ENCODE results near the gene KLRD1. TPM values are rescaled to one million over a fixed set of nuclear protein-coding genes. Genes with fewer than 3 reads are reported as not detected.

The KLRD1 gene
- total RNA-seq (ENCODE audit: low replicate concordance), result 0.48 TPM in 1 of 2 replicates, not detected in the other
- long read RNA-seq, result 0 reads

- DNase-seq (ENCODE audit: extremely low spot score, unreplicated experiment), result no peak
- H3K36me3 Mint-ChIP-seq, result no peaks in the 10 kb centered on the region
- no peak for TF ChIP-seq CTCF (conservative IDR thresholded peaks at IDR 0.05)
- H3K4me3 Mint-ChIP-seq, result no peak within 1 kb of the TSS
- H3K27ac Mint-ChIP-seq, result no peak within 1 kb of the TSS
- no peaks in the 10 kb centered on the region for H3K27me3 Mint-ChIP-seq
- peaks cover 5% of the 10 kb centered on the region for H3K9me3 Mint-ChIP-seq
- no peaks in the 10 kb centered on the region for H3K4me1 Mint-ChIP-seq (ENCODE audit: unreplicated experiment)
These were observed at the start of gene KLRD1 for GRCh38 chr12:10307630-10308029. Gene KLRD1, plus strand, starts transcription at chr12:10307870. Its CDS starts 208 bp downstream, at chr12:10308078.

GRCh38 chr12:10260927-10261326, 46.7 kb upstream of the KLRD1 start:
- Mint-ChIP-seq H3K9me3 (no peaks in the 10 kb centered on the region), H3K4me3 (no peak overlapping the region), H3K27ac (no peak overlapping the region), H3K4me1 (ENCODE audit: unreplicated experiment) (no peaks in the 10 kb centered on the region), H3K27me3 (no peaks in the 10 kb centered on the region), H3K36me3 (no peaks in the 10 kb centered on the region)
- DNase-seq (ENCODE audit: extremely low spot score, unreplicated experiment), result no peak
- no peak for TF ChIP-seq CTCF (conservative IDR thresholded peaks at IDR 0.05)

GRCh38 chr12:10268037-10268436, 39.6 kb upstream of the KLRD1 start:
- Mint-ChIP-seq H3K9me3 (no peaks in the 10 kb centered on the region), H3K27ac (no peak overlapping the region), H3K4me1 (ENCODE audit: unreplicated experiment) (no peaks in the 10 kb centered on the region), H3K4me3 (no peak overlapping the region), H3K27me3 (no peaks in the 10 kb centered on the region), H3K36me3 (no peaks in the 10 kb centered on the region)
- no peak for DNase-seq (ENCODE audit: extremely low spot score, unreplicated experiment)
- TF ChIP-seq CTCF (conservative IDR thresholded peaks at IDR 0.05), result no peak

- H3K4me3 Mint-ChIP-seq, result no peak overlapping the region
- H3K27ac Mint-ChIP-seq, result no peak overlapping the region
- no peaks in the 10 kb centered on the region for H3K36me3 Mint-ChIP-seq
- H3K27me3 Mint-ChIP-seq, result peaks cover 3% of the 10 kb centered on the region
- DNase-seq (ENCODE audit: extremely low spot score, unreplicated experiment), result no peak
- TF ChIP-seq CTCF (conservative IDR thresholded peaks at IDR 0.05), result no peak
- no peaks in the 10 kb centered on the region for H3K9me3 Mint-ChIP-seq
- no peaks in the 10 kb centered on the region for H3K4me1 Mint-ChIP-seq (ENCODE audit: unreplicated experiment)
These were observed 35.2 kb upstream of the KLRD1 start for GRCh38 chr12:10272467-10272866.

- no peak for DNase-seq (ENCODE audit: extremely low spot score, unreplicated experiment)
- no peaks in the 10 kb centered on the region for H3K36me3 Mint-ChIP-seq
- no peaks in the 10 kb centered on the region for H3K4me1 Mint-ChIP-seq (ENCODE audit: unreplicated experiment)
- H3K4me3 Mint-ChIP-seq, result no peak overlapping the region
- no peaks in the 10 kb centered on the region for H3K9me3 Mint-ChIP-seq
- H3K27me3 Mint-ChIP-seq, result peaks cover 3% of the 10 kb centered on the region
- H3K27ac Mint-ChIP-seq, result no peak overlapping the region
- no peak for TF ChIP-seq CTCF (conservative IDR thresholded peaks at IDR 0.05)
These were observed 30.9 kb upstream of the KLRD1 start for GRCh38 chr12:10276774-10277173.

GRCh38 chr12:10278104-10278503, 29.6 kb upstream of the KLRD1 start:
- Mint-ChIP-seq H3K27ac (no peak overlapping the region), H3K27me3 (peaks cover 3% of the 10 kb centered on the region), H3K36me3 (no peaks in the 10 kb centered on the region), H3K4me3 (no peak overlapping the region), H3K4me1 (ENCODE audit: unreplicated experiment) (no peaks in the 10 kb centered on the region), H3K9me3 (no peaks in the 10 kb centered on the region)
- DNase-seq (ENCODE audit: extremely low spot score, unreplicated experiment), result no peak
- TF ChIP-seq CTCF (conservative IDR thresholded peaks at IDR 0.05), result no peak

Data from type B pancreatic cell (in vitro differentiated cells).